ENCODE data around the gene C2orf69. TPM values are rescaled to one million over a fixed set of nuclear protein-coding genes. Genes with fewer than 3 reads are reported as not detected.

Gene C2orf69
- polyA plus RNA-seq, 3 donors: 5.5 to 9.4 (median 6.9) TPM

- Histone ChIP-seq H3K27me3 (ENCODE audit: control insufficient read depth in 2 of 2, insufficient read depth in 2 of 2, low read length in 2 of 2) (no peaks in the 10 kb centered on the region), H3K36me3 (replicated peaks in 1 of 2; ENCODE audit: control insufficient read depth in 1 of 2, insufficient read depth in 2 of 2, low read length in 2 of 2) (no peaks in the 10 kb centered on the region), H3K9ac (ENCODE audit: insufficient read depth, low read length, poor library complexity, severe bottlenecking) (no peak overlapping the region), H3K27ac (ENCODE audit: low read depth in 1 of 2, low read length in 2 of 2) (no peak overlapping the region), H3K4me2 (replicated peaks; ENCODE audit: extremely low read depth, low read length, poor library complexity, severe bottlenecking) (no peak overlapping the region), H2AFZ (ENCODE audit: insufficient read depth, low read depth, low read length, poor library complexity, severe bottlenecking) (no peak overlapping the region), H3K79me2 (ENCODE audit: insufficient read depth, low read length) (no peaks in the 10 kb centered on the region), H3K4me3 (replicated peaks in 1 of 3; ENCODE audit: low read depth in 2 of 3, low read length in 3 of 3) (no peak overlapping the region), H3K9me3 (replicated peaks in 1 of 2; ENCODE audit: control insufficient read depth in 1 of 2, insufficient read depth in 1 of 2, low read length in 2 of 2) (peaks cover 5 to 8% of the 10 kb centered on the region in 2 donors), H3K4me1 (ENCODE audit: control insufficient read depth in 1 of 2, insufficient read depth in 2 of 2, low read length in 2 of 2) (no peaks in the 10 kb centered on the region), H4K20me1 (ENCODE audit: insufficient read depth, low read length) (no peaks in the 10 kb centered on the region)
- H3K27me3 Mint-ChIP-seq (ENCODE audit: low read depth in 3 of 3): peaks cover 2 to 3% (median 2%) of the 10 kb centered on the region in 3 donors
- no CpG with 5 or more reads among the region's 1 CpG for WGBS (ENCODE audit: insufficient coverage)
- H3K4me3 Mint-ChIP-seq: no peak overlapping the region
- DNase-seq: no peak
- no peak overlapping the region for H3K27ac Mint-ChIP-seq
- H3K9me3 Mint-ChIP-seq: peaks cover 3 to 8% (median 5%) of the 10 kb centered on the region in 7 donors
- no peak for TF ChIP-seq CTCF (IDR thresholded peaks at IDR 0.05)
- H3K4me1 Mint-ChIP-seq: peaks cover 2% of the 10 kb centered on the region
- no peaks in the 10 kb centered on the region for H3K36me3 Mint-ChIP-seq
- intact Hi-C loops (cut with micrococcal nuclease): no loop called here
Measured at GRCh38 chr2:199869227-199869541, 41.9 kb upstream of the C2orf69 start.

- Histone ChIP-seq H3K4me1 (ENCODE audit: control insufficient read depth in 1 of 2, insufficient read depth in 2 of 2, low read length in 2 of 2) (no peaks in the 10 kb centered on the region), H3K27ac (ENCODE audit: low read depth in 1 of 2, low read length in 2 of 2) (no peak overlapping the region), H3K9ac (ENCODE audit: insufficient read depth, low read length, poor library complexity, severe bottlenecking) (no peak overlapping the region), H3K36me3 (replicated peaks in 1 of 2; ENCODE audit: control insufficient read depth in 1 of 2, insufficient read depth in 2 of 2, low read length in 2 of 2) (no peaks in the 10 kb centered on the region), H2AFZ (ENCODE audit: insufficient read depth, low read depth, low read length, poor library complexity, severe bottlenecking) (no peak overlapping the region), H3K4me2 (replicated peaks; ENCODE audit: extremely low read depth, low read length, poor library complexity, severe bottlenecking) (no peak overlapping the region), H3K27me3 (ENCODE audit: control insufficient read depth in 2 of 2, insufficient read depth in 2 of 2, low read length in 2 of 2) (no peaks in the 10 kb centered on the region), H4K20me1 (ENCODE audit: insufficient read depth, low read length) (no peaks in the 10 kb centered on the region), H3K79me2 (ENCODE audit: insufficient read depth, low read length) (no peaks in the 10 kb centered on the region), H3K9me3 (replicated peaks in 1 of 2; ENCODE audit: control insufficient read depth in 1 of 2, insufficient read depth in 1 of 2, low read length in 2 of 2) (peaks cover 9 to 10% of the 10 kb centered on the region in 2 donors), H3K4me3 (replicated peaks in 1 of 3; ENCODE audit: low read depth in 2 of 3, low read length in 3 of 3) (no peak overlapping the region)
- no peaks in the 10 kb centered on the region for H3K36me3 Mint-ChIP-seq
- 100% methylated on average over 1 of the region's 1 CpG for WGBS (ENCODE audit: insufficient coverage)
- H3K4me1 Mint-ChIP-seq: peaks cover 2% of the 10 kb centered on the region
- TF ChIP-seq CTCF (IDR thresholded peaks at IDR 0.05): no peak
- intact Hi-C loops (cut with micrococcal nuclease): no loop called here
- H3K4me3 Mint-ChIP-seq: no peak overlapping the region
- no peak overlapping the region for H3K27ac Mint-ChIP-seq
- no peak for DNase-seq
- peaks cover 2 to 3% (median 2%) of the 10 kb centered on the region in 3 donors for H3K27me3 Mint-ChIP-seq (ENCODE audit: low read depth in 3 of 3)
- peaks cover 5 to 13% (median 10%) of the 10 kb centered on the region in 7 donors for H3K9me3 Mint-ChIP-seq
Measured at GRCh38 chr2:199869653-199870052, 41.4 kb upstream of the C2orf69 start.

All from CD14-positive monocyte (primary cell).